CD4-positive, alpha-beta T cell treated with Interleukin-12 subunit alpha and Interleukin-12 subunit beta, for 1 hour (primary cell): Measurements from ENCODE around the gene PDIA2.
"Not testable (repeated sequence)": the region's sequence is repeated elsewhere in the genome, so short reads cannot be mapped to it uniquely, and the experiment has no call there.

Source experiments
- DNase-seq: peaks from one replicate; pipeline ENCODE4 v3.0.0-alpha.2; 2020

The PDIA2 gene

GRCh38 chr16:333406-334094 is 50.6 kb downstream of the PDIA2 start:
- DNase-seq = no peak

GRCh38 chr16:334164-334832 is 51.3 kb downstream of the PDIA2 start:
- not testable (repeated sequence) for DNase-seq

GRCh38 chr16:334861-335632 is 52.1 kb downstream of the PDIA2 start:
- not testable (repeated sequence) for DNase-seq

GRCh38 chr16:336269-336668 is 53.3 kb downstream of the PDIA2 start:
- no peak for DNase-seq
